Smooth muscle cell of the pulmonary artery (primary cell): Measurements from ENCODE around the gene USP17L13. TPM values are rescaled to one million over a fixed set of nuclear protein-coding genes. Genes with fewer than 3 reads are reported as not detected.

Source experiments
- total RNA-seq: library from RNA; depleted of rRNA; stranded (reverse); fragments of >200 nt; gene quantifications from 2 replicates; pipeline ENCODE4 v1.2.3, GENCODE V29; 2014

The USP17L13 gene
- total RNA-seq, result not detected in 2 replicates

DNA sequence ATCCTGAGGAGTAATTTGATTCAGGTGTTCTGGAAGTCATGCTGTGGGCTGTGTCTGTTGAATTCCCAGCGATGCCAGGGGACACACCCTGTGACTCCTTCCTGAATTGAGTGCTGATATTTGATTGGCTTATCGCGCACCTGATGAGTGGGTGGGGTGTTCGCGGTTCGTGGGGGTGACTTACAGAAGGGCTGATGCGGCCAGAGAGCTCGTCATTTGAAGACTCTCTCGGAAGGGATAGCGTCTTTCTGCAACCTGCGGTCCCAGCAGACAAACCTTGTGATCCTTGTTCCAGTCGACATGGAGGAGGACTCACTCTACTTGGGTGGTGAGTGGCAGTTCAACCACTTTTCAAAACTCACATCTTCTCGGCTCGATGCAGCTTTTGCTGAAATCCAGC lies at the start of gene USP17L13:
USP17L13 (plus strand) TSS at position 301 of the 400 bp plus-strand sequence; CDS start at position 301, 0 bp downstream.

DNA sequence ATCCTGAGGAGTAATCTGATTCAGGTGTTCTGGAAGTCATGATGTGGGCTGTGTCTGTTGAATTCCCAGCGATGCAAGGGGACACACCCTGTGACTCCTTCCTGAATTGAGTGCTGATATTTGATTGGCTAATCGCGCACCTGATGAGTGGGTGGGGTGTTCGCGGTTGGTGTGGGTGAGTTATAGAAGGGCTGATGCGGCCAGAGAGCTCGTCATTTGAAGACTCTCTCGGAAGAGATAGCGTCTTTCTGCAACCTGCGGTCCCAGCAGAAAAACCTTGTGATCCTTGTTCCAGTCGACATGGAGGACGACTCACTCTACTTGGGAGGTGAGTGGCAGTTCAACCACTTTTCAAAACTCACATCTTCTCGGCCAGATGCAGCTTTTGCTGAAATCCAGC lies 14.3 kb upstream of the USP17L13 start, which contains the start of gene USP17L10:
USP17L10 (plus strand) TSS at position 301 of the 400 bp plus-strand sequence; CDS start at position 301, 0 bp downstream.

GRCh38 chr4:9215105-9215504 lies 9.6 kb upstream of the USP17L13 start, which contains the start of gene USP17L11:
Gene USP17L11, plus strand, starts transcription at chr4:9215405. Its CDS starts 0 bp downstream, at chr4:9215405.

GRCh38 chr4:9219852-9220251 lies 4.8 kb upstream of the USP17L13 start, which contains the start of gene USP17L12:
Gene USP17L12, plus strand, starts transcription at chr4:9220152. Its CDS starts 0 bp downstream, at chr4:9220152.

GRCh38 chr4:9234085-9234484 lies 9.4 kb downstream of the USP17L13 start, which contains the start of gene USP17L15:
Gene USP17L15, plus strand, starts transcription at chr4:9234385. Its CDS starts 0 bp downstream, at chr4:9234385.

DNA sequence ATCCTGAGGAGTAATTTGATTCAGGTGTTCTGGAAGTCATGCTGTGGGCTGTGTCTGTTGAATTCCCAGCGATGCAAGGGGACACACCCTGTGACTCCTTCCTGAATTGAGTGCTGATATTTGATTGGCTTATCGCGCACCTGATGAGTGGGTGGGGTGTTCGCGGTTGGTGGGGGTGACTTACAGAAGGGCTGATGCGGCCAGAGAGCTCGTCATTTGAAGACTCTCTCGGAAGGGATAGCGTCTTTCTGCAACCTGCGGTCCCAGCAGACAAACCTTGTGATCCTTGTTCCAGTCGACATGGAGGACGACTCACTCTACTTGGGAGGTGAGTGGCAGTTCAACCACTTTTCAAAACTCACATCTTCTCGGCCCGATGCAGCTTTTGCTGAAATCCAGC lies 18.9 kb downstream of the USP17L13 start, which contains the start of gene USP17L17:
USP17L17 (plus strand) TSS at position 301 of the 400 bp plus-strand sequence; CDS start at position 301, 0 bp downstream.

DNA sequence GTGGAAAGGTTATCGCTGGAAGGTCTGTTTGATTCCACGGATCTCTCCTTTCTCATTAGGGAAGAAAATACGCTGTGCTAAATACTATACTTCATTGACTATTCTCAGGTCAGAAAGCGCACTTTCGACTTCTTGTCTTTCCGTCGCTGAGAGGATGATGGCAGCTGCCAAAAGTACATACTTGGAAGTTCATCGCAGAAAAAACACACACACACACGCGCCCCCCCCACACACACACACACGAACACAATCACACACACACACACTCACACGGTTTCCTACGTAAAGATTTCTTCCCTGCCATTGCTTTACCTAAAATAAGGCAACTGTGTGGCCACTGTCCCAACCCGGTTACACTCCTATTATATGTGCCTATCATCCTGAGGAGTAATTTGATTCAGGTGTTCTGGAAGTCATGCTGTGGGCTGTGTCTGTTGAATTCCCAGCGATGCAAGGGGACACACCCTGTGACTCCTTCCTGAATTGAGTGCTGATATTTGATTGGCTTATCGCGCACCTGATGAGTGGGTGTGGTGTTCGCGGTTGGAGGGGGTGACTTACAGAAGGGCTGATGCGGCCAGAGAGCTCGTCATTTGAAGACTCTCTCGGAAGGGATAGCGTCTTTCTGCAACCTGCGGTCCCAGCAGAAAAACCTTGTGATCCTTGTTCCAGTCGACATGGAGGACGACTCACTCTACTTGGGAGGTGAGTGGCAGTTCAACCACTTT lies 23.4 kb downstream of the USP17L13 start, which contains the start of gene USP17L18:
USP17L18 (plus strand) TSS at position 678 of the 728 bp plus-strand sequence; CDS start at position 678, 0 bp downstream.

DNA sequence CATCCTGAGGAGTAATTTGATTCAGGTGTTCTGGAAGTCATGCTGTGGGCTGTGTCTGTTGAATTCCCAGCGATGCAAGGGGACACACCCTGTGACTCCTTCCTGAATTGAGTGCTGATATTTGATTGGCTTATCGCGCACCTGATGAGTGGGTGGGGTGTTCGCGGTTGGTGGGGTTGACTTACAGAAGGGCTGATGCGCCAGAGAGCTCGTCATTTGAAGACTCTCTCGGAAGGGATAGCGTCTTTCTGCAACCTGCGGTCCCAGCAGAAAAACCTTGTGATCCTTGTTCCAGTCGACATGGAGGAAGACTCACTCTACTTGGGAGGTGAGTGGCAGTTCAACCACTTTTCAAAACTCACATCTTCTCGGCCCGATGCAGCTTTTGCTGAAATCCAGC lies 28.4 kb downstream of the USP17L13 start, which contains the start of gene USP17L19:
USP17L19 (plus strand) TSS at position 301 of the 400 bp plus-strand sequence; CDS start at position 301, 0 bp downstream.

GRCh38 chr4:9257824-9258223 lies 33.1 kb downstream of the USP17L13 start, which contains the start of gene USP17L20:
Gene USP17L20, plus strand, starts transcription at chr4:9258124. Its CDS starts 0 bp downstream, at chr4:9258124.

DNA sequence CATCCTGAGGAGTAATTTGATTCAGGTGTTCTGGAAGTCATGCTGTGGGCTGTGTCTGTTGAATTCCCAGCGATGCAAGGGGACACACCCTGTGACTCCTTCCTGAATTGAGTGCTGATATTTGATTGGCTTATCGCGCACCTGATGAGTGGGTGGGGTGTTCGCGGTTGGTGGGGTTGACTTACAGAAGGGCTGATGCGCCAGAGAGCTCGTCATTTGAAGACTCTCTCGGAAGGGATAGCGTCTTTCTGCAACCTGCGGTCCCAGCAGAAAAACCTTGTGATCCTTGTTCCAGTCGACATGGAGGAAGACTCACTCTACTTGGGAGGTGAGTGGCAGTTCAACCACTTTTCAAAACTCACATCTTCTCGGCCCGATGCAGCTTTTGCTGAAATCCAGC lies 37.9 kb downstream of the USP17L13 start, which contains the start of gene USP17L21:
USP17L21 (plus strand) TSS at position 301 of the 400 bp plus-strand sequence; CDS start at position 301, 0 bp downstream.

GRCh38 chr4:9267319-9267718 lies 42.6 kb downstream of the USP17L13 start, which contains the start of gene USP17L22:
Gene USP17L22, plus strand, starts transcription at chr4:9267619. Its CDS starts 0 bp downstream, at chr4:9267619.

Other genes with a start within 250 kb of the USP17L13 start
- gene FAM90A26, start 54.5 kb upstream of the USP17L13 start, total RNA-seq, result not detected in 2 replicates
- gene USP17L10, start 14.2 kb upstream of the USP17L13 start, total RNA-seq, result not detected in 2 replicates
- gene USP17L11, start 9.5 kb upstream of the USP17L13 start, total RNA-seq, result not detected in 2 replicates
- gene USP17L12, start 4.7 kb upstream of the USP17L13 start, total RNA-seq, result not detected in 2 replicates
- gene USP17L15, start 9.5 kb downstream of the USP17L13 start, total RNA-seq, result not detected in 2 replicates
- gene USP17L17, start 19.0 kb downstream of the USP17L13 start, total RNA-seq, result not detected in 2 replicates
- not detected in 2 replicates for gene USP17L18, start 23.7 kb downstream of the USP17L13 start, total RNA-seq
- not detected in 2 replicates for gene USP17L19, start 28.5 kb downstream of the USP17L13 start, total RNA-seq
- gene USP17L20, start 33.2 kb downstream of the USP17L13 start, total RNA-seq, result not detected in 2 replicates
- gene USP17L21, start 38.0 kb downstream of the USP17L13 start, total RNA-seq, result not detected in 2 replicates
- not detected in 2 replicates for gene USP17L22, start 42.7 kb downstream of the USP17L13 start, total RNA-seq
- gene USP17L24, start 100.3 kb downstream of the USP17L13 start, total RNA-seq, result not detected in 2 replicates
- not detected in 2 replicates for gene USP17L25, start 105.0 kb downstream of the USP17L13 start, total RNA-seq
- gene USP17L26, start 109.8 kb downstream of the USP17L13 start, total RNA-seq, result not detected in 2 replicates
- not detected in 2 replicates for gene USP17L5, start 114.5 kb downstream of the USP17L13 start, total RNA-seq
- gene USP17L27, start 119.3 kb downstream of the USP17L13 start, total RNA-seq, result not detected in 2 replicates
- gene USP17L28, start 124.0 kb downstream of the USP17L13 start, total RNA-seq, result not detected in 2 replicates
- gene USP17L29, start 128.7 kb downstream of the USP17L13 start, total RNA-seq, result not detected in 2 replicates
- not detected in 2 replicates for gene USP17L30, start 138.2 kb downstream of the USP17L13 start, total RNA-seq
- not detected in 2 replicates for gene DEFB131A, start 219.5 kb downstream of the USP17L13 start, total RNA-seq